ENCODE data around the gene SKA2. TPM values are rescaled to one million over a fixed set of nuclear protein-coding genes. Genes with fewer than 3 reads are reported as not detected.

SKA2 gene
- total and polyA plus RNA-seq, 2 experiments from 2014 or later = 50.5 to 140 TPM

- TF ChIP-seq, protein P1, sequence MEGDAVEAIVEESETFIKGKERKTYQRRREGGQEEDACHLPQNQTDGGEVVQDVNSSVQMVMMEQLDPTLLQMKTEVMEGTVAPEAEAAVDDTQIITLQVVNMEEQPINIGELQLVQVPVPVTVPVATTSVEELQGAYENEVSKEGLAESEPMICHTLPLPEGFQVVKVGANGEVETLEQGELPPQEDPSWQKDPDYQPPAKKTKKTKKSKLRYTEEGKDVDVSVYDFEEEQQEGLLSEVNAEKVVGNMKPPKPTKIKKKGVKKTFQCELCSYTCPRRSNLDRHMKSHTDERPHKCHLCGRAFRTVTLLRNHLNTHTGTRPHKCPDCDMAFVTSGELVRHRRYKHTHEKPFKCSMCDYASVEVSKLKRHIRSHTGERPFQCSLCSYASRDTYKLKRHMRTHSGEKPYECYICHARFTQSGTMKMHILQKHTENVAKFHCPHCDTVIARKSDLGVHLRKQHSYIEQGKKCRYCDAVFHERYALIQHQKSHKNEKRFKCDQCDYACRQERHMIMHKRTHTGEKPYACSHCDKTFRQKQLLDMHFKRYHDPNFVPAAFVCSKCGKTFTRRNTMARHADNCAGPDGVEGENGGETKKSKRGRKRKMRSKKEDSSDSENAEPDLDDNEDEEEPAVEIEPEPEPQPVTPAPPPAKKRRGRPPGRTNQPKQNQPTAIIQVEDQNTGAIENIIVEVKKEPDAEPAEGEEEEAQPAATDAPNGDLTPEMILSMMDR (conservative IDR thresholded peaks at IDR 0.05; ENCODE audit: low read depth in 2 of 2) = no peak
- TF ChIP-seq STAT1 (IDR thresholded peaks at IDR 0.05; ENCODE audit: unreplicated experiment) (no peak), ZNF331 (CRISPR knock-in tag; IDR thresholded peaks at IDR 0.05; ENCODE audit: low read depth) (no peak)
Observed at GRCh38 chr17:59174671-59175070, 19.7 kb upstream of the SKA2 start (continued).

GRCh38 chr17:59172436-59173004 is 17.5 kb upstream of the SKA2 start:
- Histone ChIP-seq H3K36me3 (ENCODE audit: insufficient read depth) (peaks cover 24% of the 10 kb centered on the region; the same call in 1 of the 2 replicates), H3K27ac (ENCODE audit: low read depth) (no peak overlapping the region), H4K20me1 (replicated peaks; ENCODE audit: insufficient read depth) (peaks cover under 1% of the 10 kb centered on the region; the same call in 1 of the 2 replicates), H3K4me3 (no peak overlapping the region), H3K4me2 (no peak overlapping the region), H3K27me3 (ENCODE audit: insufficient read depth) (no peaks in the 10 kb centered on the region), H3K4me1 (ENCODE audit: insufficient read depth) (no peaks in the 10 kb centered on the region), H2AFZ (no peak overlapping the region), H3K9me2 (ENCODE audit: insufficient read depth) (no peaks in the 10 kb centered on the region), H3F3A (replicated peaks; ENCODE audit: low read depth) (no peaks in the 10 kb centered on the region), H3K79me2 (replicated peaks; ENCODE audit: insufficient read depth) (peaks cover 27% of the 10 kb centered on the region)
- Mint-ChIP-seq H3K36me3 (ENCODE audit: low read depth) (peaks cover 58% of the 10 kb centered on the region), H3K4me3 (no peak overlapping the region), H3K27me3 (ENCODE audit: insufficient read depth, low read depth, poor library complexity) (peaks cover 4% of the 10 kb centered on the region), H3K4me1 (no peaks in the 10 kb centered on the region; the same call in 2 of the 3 replicates), H3K9me3 (peaks cover 5% of the 10 kb centered on the region; the same call in 2 of the 3 replicates), H3K27ac (no peak overlapping the region)
- ATAC-seq = no peak
- no peak for DNase-seq (ENCODE audit: low spot score)
- TF ChIP-seq JUNB (IDR thresholded peaks at IDR 0.05; ENCODE audit: unreplicated experiment) (no peak), REST (IDR thresholded peaks at IDR 0.05; ENCODE audit: unreplicated experiment) (no peak), STAT1 (IDR thresholded peaks at IDR 0.05; ENCODE audit: unreplicated experiment) (no peak), CREB1 (CRISPR knock-in tag; IDR thresholded peaks at IDR 0.05; ENCODE audit: low read depth) (no peak), NANOG (IDR thresholded peaks at IDR 0.05; ENCODE audit: borderline replicate concordance) (no peak), POLR2AphosphoS5 (IDR thresholded peaks at IDR 0.05; ENCODE audit: low read depth) (no peak), ZNF114 (CRISPR knock-in tag; IDR thresholded peaks at IDR 0.05) (no peak), ZNF331 (CRISPR knock-in tag; IDR thresholded peaks at IDR 0.05; ENCODE audit: low read depth) (no peak), EZH2phosphoT487 (IDR thresholded peaks at IDR 0.05; ENCODE audit: unreplicated experiment) (no peak)
- TF ChIP-seq, protein P2, sequence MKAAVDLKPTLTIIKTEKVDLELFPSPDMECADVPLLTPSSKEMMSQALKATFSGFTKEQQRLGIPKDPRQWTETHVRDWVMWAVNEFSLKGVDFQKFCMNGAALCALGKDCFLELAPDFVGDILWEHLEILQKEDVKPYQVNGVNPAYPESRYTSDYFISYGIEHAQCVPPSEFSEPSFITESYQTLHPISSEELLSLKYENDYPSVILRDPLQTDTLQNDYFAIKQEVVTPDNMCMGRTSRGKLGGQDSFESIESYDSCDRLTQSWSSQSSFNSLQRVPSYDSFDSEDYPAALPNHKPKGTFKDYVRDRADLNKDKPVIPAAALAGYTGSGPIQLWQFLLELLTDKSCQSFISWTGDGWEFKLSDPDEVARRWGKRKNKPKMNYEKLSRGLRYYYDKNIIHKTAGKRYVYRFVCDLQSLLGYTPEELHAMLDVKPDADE (IDR thresholded peaks at IDR 0.05) = no peak
- TF ChIP-seq, protein P3, sequence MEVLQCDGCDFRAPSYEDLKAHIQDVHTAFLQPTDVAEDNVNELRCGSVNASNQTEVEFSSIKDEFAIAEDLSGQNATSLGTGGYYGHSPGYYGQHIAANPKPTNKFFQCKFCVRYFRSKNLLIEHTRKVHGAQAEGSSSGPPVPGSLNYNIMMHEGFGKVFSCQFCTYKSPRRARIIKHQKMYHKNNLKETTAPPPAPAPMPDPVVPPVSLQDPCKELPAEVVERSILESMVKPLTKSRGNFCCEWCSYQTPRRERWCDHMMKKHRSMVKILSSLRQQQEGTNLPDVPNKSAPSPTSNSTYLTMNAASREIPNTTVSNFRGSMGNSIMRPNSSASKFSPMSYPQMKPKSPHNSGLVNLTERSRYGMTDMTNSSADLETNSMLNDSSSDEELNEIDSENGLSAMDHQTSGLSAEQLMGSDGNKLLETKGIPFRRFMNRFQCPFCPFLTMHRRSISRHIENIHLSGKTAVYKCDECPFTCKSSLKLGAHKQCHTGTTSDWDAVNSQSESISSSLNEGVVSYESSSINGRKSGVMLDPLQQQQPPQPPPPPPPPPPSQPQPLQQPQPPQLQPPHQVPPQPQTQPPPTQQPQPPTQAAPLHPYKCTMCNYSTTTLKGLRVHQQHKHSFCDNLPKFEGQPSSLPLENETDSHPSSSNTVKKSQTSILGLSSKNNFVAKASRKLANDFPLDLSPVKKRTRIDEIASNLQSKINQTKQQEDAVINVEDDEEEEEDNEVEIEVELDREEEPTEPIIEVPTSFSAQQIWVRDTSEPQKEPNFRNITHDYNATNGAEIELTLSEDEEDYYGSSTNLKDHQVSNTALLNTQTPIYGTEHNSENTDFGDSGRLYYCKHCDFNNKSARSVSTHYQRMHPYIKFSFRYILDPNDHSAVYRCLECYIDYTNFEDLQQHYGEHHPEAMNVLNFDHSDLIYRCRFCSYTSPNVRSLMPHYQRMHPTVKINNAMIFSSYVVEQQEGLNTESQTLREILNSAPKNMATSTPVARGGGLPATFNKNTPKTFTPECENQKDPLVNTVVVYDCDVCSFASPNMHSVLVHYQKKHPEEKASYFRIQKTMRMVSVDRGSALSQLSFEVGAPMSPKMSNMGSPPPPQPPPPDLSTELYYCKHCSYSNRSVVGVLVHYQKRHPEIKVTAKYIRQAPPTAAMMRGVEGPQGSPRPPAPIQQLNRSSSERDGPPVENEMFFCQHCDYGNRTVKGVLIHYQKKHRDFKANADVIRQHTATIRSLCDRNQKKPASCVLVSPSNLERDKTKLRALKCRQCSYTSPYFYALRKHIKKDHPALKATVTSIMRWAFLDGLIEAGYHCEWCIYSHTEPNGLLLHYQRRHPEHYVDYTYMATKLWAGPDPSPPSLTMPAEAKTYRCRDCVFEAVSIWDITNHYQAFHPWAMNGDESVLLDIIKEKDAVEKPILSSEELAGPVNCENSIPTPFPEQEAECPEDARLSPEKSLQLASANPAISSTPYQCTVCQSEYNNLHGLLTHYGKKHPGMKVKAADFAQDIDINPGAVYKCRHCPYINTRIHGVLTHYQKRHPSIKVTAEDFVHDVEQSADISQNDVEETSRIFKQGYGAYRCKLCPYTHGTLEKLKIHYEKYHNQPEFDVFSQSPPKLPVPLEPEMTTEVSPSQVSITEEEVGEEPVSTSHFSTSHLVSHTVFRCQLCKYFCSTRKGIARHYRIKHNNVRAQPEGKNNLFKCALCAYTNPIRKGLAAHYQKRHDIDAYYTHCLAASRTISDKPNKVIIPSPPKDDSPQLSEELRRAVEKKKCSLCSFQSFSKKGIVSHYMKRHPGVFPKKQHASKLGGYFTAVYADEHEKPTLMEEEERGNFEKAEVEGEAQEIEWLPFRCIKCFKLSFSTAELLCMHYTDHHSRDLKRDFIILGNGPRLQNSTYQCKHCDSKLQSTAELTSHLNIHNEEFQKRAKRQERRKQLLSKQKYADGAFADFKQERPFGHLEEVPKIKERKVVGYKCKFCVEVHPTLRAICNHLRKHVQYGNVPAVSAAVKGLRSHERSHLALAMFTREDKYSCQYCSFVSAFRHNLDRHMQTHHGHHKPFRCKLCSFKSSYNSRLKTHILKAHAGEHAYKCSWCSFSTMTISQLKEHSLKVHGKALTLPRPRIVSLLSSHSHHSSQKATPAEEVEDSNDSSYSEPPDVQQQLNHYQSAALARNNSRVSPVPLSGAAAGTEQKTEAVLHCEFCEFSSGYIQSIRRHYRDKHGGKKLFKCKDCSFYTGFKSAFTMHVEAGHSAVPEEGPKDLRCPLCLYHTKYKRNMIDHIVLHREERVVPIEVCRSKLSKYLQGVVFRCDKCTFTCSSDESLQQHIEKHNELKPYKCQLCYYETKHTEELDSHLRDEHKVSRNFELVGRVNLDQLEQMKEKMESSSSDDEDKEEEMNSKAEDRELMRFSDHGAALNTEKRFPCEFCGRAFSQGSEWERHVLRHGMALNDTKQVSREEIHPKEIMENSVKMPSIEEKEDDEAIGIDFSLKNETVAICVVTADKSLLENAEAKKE (CRISPR knock-in tag; IDR thresholded peaks at IDR 0.05) = no peak

Data from GM23338 (cell line).